T-helper 2 cell treated with Interferon-gamma antibody and Interleukin-4, amounts not matched to agents 5 μg/mL and 100 μg/mL, for 36 hours (primary cell): ENCODE measurements around the gene CCNB1.
A peak's percentile ranks its signal among the peaks of the same experiment; 100 is the strongest.
"Not testable (repeated sequence)": the region's sequence is repeated elsewhere in the genome, so short reads cannot be mapped to it uniquely, and the experiment has no call there.

ENCODE experiments used
- DNase-seq: peaks from one replicate; pipeline ENCODE4 v3.0.0; 2021; ENCODE audit warnings: low spot score
- H3K27ac Mint-ChIP-seq: one replicate; pipeline ENCODE4 v1.8.0; 2021; ENCODE audit warnings: mild to moderate bottlenecking, mixed read lengths
- H3K27me3 Mint-ChIP-seq: one replicate; pipeline ENCODE4 v1.8.0; 2021; ENCODE audit warnings: low read depth, mixed read lengths
- H3K36me3 Mint-ChIP-seq: one replicate; pipeline ENCODE4 v1.8.0; 2021; ENCODE audit warnings: low read depth, mixed read lengths
- H3K4me1 Mint-ChIP-seq: one replicate; pipeline ENCODE4 v1.8.0; 2021; ENCODE audit warnings: low read depth, mixed read lengths
- H3K4me3 Mint-ChIP-seq: one replicate; pipeline ENCODE4 v1.8.0; 2022; ENCODE audit warnings: mild to moderate bottlenecking, moderate library complexity, mixed read lengths
- H3K9me3 Mint-ChIP-seq: one replicate; pipeline ENCODE4 v1.8.0; 2021; ENCODE audit warnings: mixed read lengths

CCNB1 gene

GRCh38 chr5:69152731-69153130 lies 14.2 kb upstream of the CCNB1 start:
- H3K27me3 Mint-ChIP-seq, result no peaks in the 10 kb centered on the region
- no peak for DNase-seq

GRCh38 chr5:69156456-69156855 lies 10.5 kb upstream of the CCNB1 start:
- DNase-seq, result no peak
- H3K36me3 Mint-ChIP-seq, result no peaks in the 10 kb centered on the region
- no peak overlapping the region for H3K27ac Mint-ChIP-seq
- no peaks in the 10 kb centered on the region for H3K27me3 Mint-ChIP-seq
- H3K9me3 Mint-ChIP-seq, result no peaks in the 10 kb centered on the region
- no peak overlapping the region for H3K4me3 Mint-ChIP-seq
- no peaks in the 10 kb centered on the region for H3K4me1 Mint-ChIP-seq

More at GRCh38 chr5:69152731-69153130, 14.2 kb upstream of the CCNB1 start:
- Mint-ChIP-seq H3K4me1 (no peaks in the 10 kb centered on the region), H3K36me3 (no peaks in the 10 kb centered on the region), H3K9me3 (no peaks in the 10 kb centered on the region), H3K4me3 (no peak overlapping the region), H3K27ac (no peak overlapping the region)

- no peak for DNase-seq
- H3K36me3 Mint-ChIP-seq, result no peaks in the 10 kb centered on the region
- H3K4me3 Mint-ChIP-seq, result no peak overlapping the region
Measured at GRCh38 chr5:69158039-69158438, 8.9 kb upstream of the CCNB1 start.

GRCh38 chr5:69160651-69161050 lies 6.3 kb upstream of the CCNB1 start:
- Mint-ChIP-seq H3K36me3 (no peaks in the 10 kb centered on the region), H3K27ac (no peak overlapping the region), H3K4me1 (no peaks in the 10 kb centered on the region), H3K27me3 (no peaks in the 10 kb centered on the region), H3K9me3 (no peaks in the 10 kb centered on the region), H3K4me3 (no peak overlapping the region)
- DNase-seq, result no peak

More at GRCh38 chr5:69158039-69158438, 8.9 kb upstream of the CCNB1 start:
- H3K9me3 Mint-ChIP-seq, result no peaks in the 10 kb centered on the region
- H3K27me3 Mint-ChIP-seq, result no peaks in the 10 kb centered on the region
- no peaks in the 10 kb centered on the region for H3K4me1 Mint-ChIP-seq
- no peak overlapping the region for H3K27ac Mint-ChIP-seq

- Mint-ChIP-seq H3K4me1 (peaks cover 32% of the 10 kb centered on the region), H3K27ac (peak overlapping the region; percentile 93), H3K9me3 (no peaks in the 10 kb centered on the region), H3K27me3 (no peaks in the 10 kb centered on the region), H3K36me3 (peaks cover 49% of the 10 kb centered on the region), H3K4me3 (peak overlapping the region; percentile 94)
- no peak for DNase-seq
Measured at GRCh38 chr5:69167493-69167855, 524 bp downstream of the CCNB1 start.

GRCh38 chr5:69167929-69168328 lies 979 bp downstream of the CCNB1 start:
- H3K4me3 Mint-ChIP-seq, result peak overlapping the region; percentile 94
- peaks cover 52% of the 10 kb centered on the region for H3K36me3 Mint-ChIP-seq
- H3K9me3 Mint-ChIP-seq, result no peaks in the 10 kb centered on the region
- peak overlapping the region; percentile 93 for H3K27ac Mint-ChIP-seq
- H3K4me1 Mint-ChIP-seq, result peaks cover 35% of the 10 kb centered on the region
- DNase-seq, result no peak
- H3K27me3 Mint-ChIP-seq, result no peaks in the 10 kb centered on the region

- H3K27ac Mint-ChIP-seq, result no peak overlapping the region
- no peak overlapping the region for H3K4me3 Mint-ChIP-seq
Measured at GRCh38 chr5:69170495-69170894, 3.5 kb downstream of the CCNB1 start.

GRCh38 chr5:69170969-69171368 lies 4.0 kb downstream of the CCNB1 start:
- peaks cover 79% of the 10 kb centered on the region for H3K36me3 Mint-ChIP-seq
- no peak for DNase-seq

More at GRCh38 chr5:69170495-69170894, 3.5 kb downstream of the CCNB1 start:
- Mint-ChIP-seq H3K4me1 (peaks cover 39% of the 10 kb centered on the region), H3K36me3 (peaks cover 76% of the 10 kb centered on the region), H3K27me3 (no peaks in the 10 kb centered on the region), H3K9me3 (no peaks in the 10 kb centered on the region)
- DNase-seq, result no peak

GRCh38 chr5:69181659-69182293 lies 14.8 kb downstream of the CCNB1 start:
- H3K4me1 Mint-ChIP-seq, H3K27me3 Mint-ChIP-seq, DNase-seq, H3K4me3 Mint-ChIP-seq, H3K9me3 Mint-ChIP-seq, H3K27ac Mint-ChIP-seq: not testable (repeated sequence)
- H3K36me3 Mint-ChIP-seq, result peaks cover 16% of the 10 kb centered on the region

More at GRCh38 chr5:69170969-69171368, 4.0 kb downstream of the CCNB1 start:
- H3K4me3 Mint-ChIP-seq, result no peak overlapping the region
- peaks cover 39% of the 10 kb centered on the region for H3K4me1 Mint-ChIP-seq
- H3K27ac Mint-ChIP-seq, result no peak overlapping the region
- no peaks in the 10 kb centered on the region for H3K9me3 Mint-ChIP-seq
- no peaks in the 10 kb centered on the region for H3K27me3 Mint-ChIP-seq

GRCh38 chr5:69184621-69185020 lies 17.7 kb downstream of the CCNB1 start:
- H3K27ac Mint-ChIP-seq, result no peak overlapping the region
- no peak overlapping the region for H3K4me3 Mint-ChIP-seq
- H3K4me1 Mint-ChIP-seq, result no peaks in the 10 kb centered on the region
- no peaks in the 10 kb centered on the region for H3K36me3 Mint-ChIP-seq
- H3K27me3 Mint-ChIP-seq, result no peaks in the 10 kb centered on the region
- no peaks in the 10 kb centered on the region for H3K9me3 Mint-ChIP-seq
- no peak for DNase-seq

- Mint-ChIP-seq H3K4me1 (peaks cover 8% of the 10 kb centered on the region), H3K4me3 (no peak overlapping the region), H3K27ac (peak overlapping the region; percentile 55), H3K27me3 (no peaks in the 10 kb centered on the region), H3K9me3 (no peaks in the 10 kb centered on the region), H3K36me3 (peaks cover 5% of the 10 kb centered on the region)
- no peak for DNase-seq
Measured at GRCh38 chr5:69187342-69187741, 20.4 kb downstream of the CCNB1 start.

GRCh38 chr5:69188811-69189161 lies 21.8 kb downstream of the CCNB1 start:
- peak overlapping the region; percentile 90 for H3K4me3 Mint-ChIP-seq
- H3K4me1 Mint-ChIP-seq, result peaks cover 8% of the 10 kb centered on the region
- H3K27ac Mint-ChIP-seq, result peak overlapping the region; percentile 92
- no peak for DNase-seq
- no peaks in the 10 kb centered on the region for H3K27me3 Mint-ChIP-seq
- H3K36me3 Mint-ChIP-seq, result peaks cover 7% of the 10 kb centered on the region
- no peaks in the 10 kb centered on the region for H3K9me3 Mint-ChIP-seq

- Mint-ChIP-seq H3K9me3 (no peaks in the 10 kb centered on the region), H3K4me3 (peak within 1 kb of the TSS; percentile 90), H3K27me3 (no peaks in the 10 kb centered on the region), H3K4me1 (peaks cover 8% of the 10 kb centered on the region), H3K27ac (peak within 1 kb of the TSS; percentile 92), H3K36me3 (peaks cover 7% of the 10 kb centered on the region)
- peak; percentile 91 for DNase-seq
Measured at GRCh38 chr5:69189162-69190086, 22.5 kb downstream of the CCNB1 start, which contains the start of gene CENPH. CENPH (plus strand) TSS chr5:69189583; CDS start chr5:69189635, 52 bp downstream.

- DNase-seq, result no peak
- Mint-ChIP-seq H3K9me3 (no peaks in the 10 kb centered on the region), H3K27ac (no peak overlapping the region), H3K27me3 (no peaks in the 10 kb centered on the region), H3K4me1 (peaks cover 5% of the 10 kb centered on the region), H3K36me3 (peaks cover 19% of the 10 kb centered on the region), H3K4me3 (no peak overlapping the region)
Measured at GRCh38 chr5:69202497-69202896, 35.5 kb downstream of the CCNB1 start.
